GM21529 (cell line): ENCODE measurements around the gene DCC.

Source experiments
- ATAC-seq: cut with Tn5 transposase; IDR thresholded peaks from one replicate; pipeline ENCODE4 v1.9.1; 2021; ENCODE audit not compliant: unreplicated experiment

DCC gene

GRCh38 chr18:52888014-52888413 lies 548.0 kb downstream of the DCC start:
- no peak for ATAC-seq

GRCh38 chr18:52894801-52895200 lies 554.8 kb downstream of the DCC start:
- no peak for ATAC-seq

- no peak for ATAC-seq
Measured at GRCh38 chr18:52897611-52898484, 557.9 kb downstream of the DCC start.

GRCh38 chr18:52898485-52899058 lies 558.6 kb downstream of the DCC start:
- no peak for ATAC-seq

- no peak for ATAC-seq
Measured at GRCh38 chr18:52902188-52902587, 562.2 kb downstream of the DCC start.

- ATAC-seq: no peak
Measured at GRCh38 chr18:52903857-52904256, 563.9 kb downstream of the DCC start.

GRCh38 chr18:52907543-52908308 lies 567.7 kb downstream of the DCC start:
- ATAC-seq: no peak

GRCh38 chr18:52914148-52914547 lies 574.2 kb downstream of the DCC start:
- ATAC-seq: no peak

GRCh38 chr18:52920665-52921064 lies 580.7 kb downstream of the DCC start:
- ATAC-seq: no peak

- ATAC-seq: no peak
Measured at GRCh38 chr18:52933356-52933755, 593.4 kb downstream of the DCC start.

- no peak for ATAC-seq
Measured at GRCh38 chr18:52936931-52937330, 596.9 kb downstream of the DCC start.

GRCh38 chr18:52937840-52938239 lies 597.8 kb downstream of the DCC start:
- ATAC-seq: no peak

GRCh38 chr18:52945552-52945951 lies 605.6 kb downstream of the DCC start:
- ATAC-seq: no peak

GRCh38 chr18:52948868-52949444 lies 609.0 kb downstream of the DCC start:
- ATAC-seq: no peak

- no peak for ATAC-seq
Measured at GRCh38 chr18:52950155-52950554, 610.2 kb downstream of the DCC start.

- ATAC-seq: no peak
Measured at GRCh38 chr18:52953387-52953786, 613.4 kb downstream of the DCC start.

GRCh38 chr18:52963481-52963880 lies 623.5 kb downstream of the DCC start:
- ATAC-seq: no peak

- ATAC-seq: no peak
Measured at GRCh38 chr18:52970686-52971085, 630.7 kb downstream of the DCC start.

GRCh38 chr18:52971097-52971496 lies 631.1 kb downstream of the DCC start:
- no peak for ATAC-seq

GRCh38 chr18:52979892-52980291 lies 639.9 kb downstream of the DCC start:
- no peak for ATAC-seq

GRCh38 chr18:52991246-52991645 lies 651.2 kb downstream of the DCC start:
- ATAC-seq: no peak
